Measurements from ENCODE around the gene GMCL2.
"Not testable (repeated sequence)": the region's sequence is repeated elsewhere in the genome, so short reads cannot be mapped to it uniquely, and the experiment has no call there.

The GMCL2 gene

GRCh38 chr5:178232920-178233429 lies 45.8 kb upstream of the GMCL2 start:
- no peak for DNase-seq (ENCODE audit: low read depth)
- TF ChIP-seq CTCF (conservative IDR thresholded peaks at IDR 0.05; ENCODE audit: control insufficient read depth, insufficient read depth, low read depth, low read length): no peak
- H3K4me3 ChIP-seq (ENCODE audit: control insufficient read depth, low read depth, low read length): peak overlapping the region; percentile 85

- DNase-seq (ENCODE audit: low read depth): peak; percentile 63
- H3K4me3 ChIP-seq (ENCODE audit: control insufficient read depth, low read depth, low read length): peak within 1 kb of the TSS; percentile 85
Measured at GRCh38 chr5:178232124-178232919, 45.2 kb upstream of the GMCL2 start, which contains the start of gene PHYKPL. Gene PHYKPL, minus strand, starts transcription at chr5:178232802. Its CDS starts 252 bp downstream, at chr5:178232550.

GRCh38 chr5:178231539-178232123 lies 44.5 kb upstream of the GMCL2 start:
- peak overlapping the region; percentile 85 for H3K4me3 ChIP-seq (ENCODE audit: control insufficient read depth, low read depth, low read length)
- no peak for TF ChIP-seq CTCF (conservative IDR thresholded peaks at IDR 0.05; ENCODE audit: control insufficient read depth, insufficient read depth, low read depth, low read length)

More at GRCh38 chr5:178232124-178232919, 45.2 kb upstream of the GMCL2 start, which contains the start of gene PHYKPL:
- no peak for TF ChIP-seq CTCF (conservative IDR thresholded peaks at IDR 0.05; ENCODE audit: control insufficient read depth, insufficient read depth, low read depth, low read length)

GRCh38 chr5:178230879-178231538 lies 43.8 kb upstream of the GMCL2 start:
- peak; percentile 85 for DNase-seq (ENCODE audit: low read depth)
- H3K4me3 ChIP-seq (ENCODE audit: control insufficient read depth, low read depth, low read length): peak overlapping the region; percentile 85
- TF ChIP-seq CTCF (conservative IDR thresholded peaks at IDR 0.05; ENCODE audit: control insufficient read depth, insufficient read depth, low read depth, low read length): no peak

More at GRCh38 chr5:178231539-178232123, 44.5 kb upstream of the GMCL2 start:
- DNase-seq (ENCODE audit: low read depth): no peak

GRCh38 chr5:178229861-178230260 lies 42.7 kb upstream of the GMCL2 start:
- DNase-seq (ENCODE audit: low read depth): no peak
- no peak for TF ChIP-seq CTCF (conservative IDR thresholded peaks at IDR 0.05; ENCODE audit: control insufficient read depth, insufficient read depth, low read depth, low read length)
- H3K4me3 ChIP-seq (ENCODE audit: control insufficient read depth, low read depth, low read length): no peak overlapping the region

GRCh38 chr5:178229111-178229510 lies 41.9 kb upstream of the GMCL2 start:
- H3K4me3 ChIP-seq (ENCODE audit: control insufficient read depth, low read depth, low read length); DNase-seq (ENCODE audit: low read depth): not testable (repeated sequence)
